NT2/D1 (cell line): Measurements from ENCODE around the gene FMC1.
A peak's percentile ranks its signal among the peaks of the same experiment; 100 is the strongest.

ENCODE experiments used
- DNase-seq: peaks from one replicate; pipeline ENCODE4 v3.0.0-alpha.2; 2011; ENCODE audit warnings: low read depth, low spot score
- H3K27me3 ChIP-seq: 2 replicates; pipeline ENCODE4 v1.6.0; 2011; ENCODE audit warnings: mild to moderate bottlenecking; ENCODE audit not compliant: insufficient read length, insufficient read depth
- H3K36me3 ChIP-seq: 2 replicates; pipeline ENCODE4 v1.6.1; 2011; ENCODE audit warnings: mild to moderate bottlenecking, low read length, mixed read lengths; ENCODE audit not compliant: insufficient read depth, insufficient read length
- H3K4me1 ChIP-seq: 2 replicates; pipeline ENCODE4 v1.5.1; 2011; ENCODE audit not compliant: insufficient read depth, insufficient read length
- H3K4me3 ChIP-seq: 2 replicates; pipeline ENCODE4 v1.5.1; 2011; ENCODE audit warnings: low read depth; ENCODE audit not compliant: insufficient read length
- H3K9ac ChIP-seq: 2 replicates; pipeline ENCODE4 v1.6.0; 2011; ENCODE audit warnings: low read depth; ENCODE audit not compliant: insufficient read length
- H3K9me3 ChIP-seq: 2 replicates; pipeline ENCODE4 v1.5.1; 2011; ENCODE audit warnings: mild to moderate bottlenecking, low read length; ENCODE audit not compliant: insufficient read depth
- SUZ12 ChIP-seq: IDR thresholded peaks from 2 replicates; pipeline ENCODE4 v1.6.1; 2011; ENCODE audit not compliant: insufficient read length, insufficient read depth; ENCODE audit errors: extremely low read depth
- YY1 ChIP-seq: IDR thresholded peaks from 2 replicates; pipeline ENCODE4 v1.6.1; 2011; ENCODE audit not compliant: insufficient read length, insufficient read depth
- ZNF274 ChIP-seq: IDR thresholded peaks from 2 replicates; pipeline ENCODE4 v1.6.1; 2011; ENCODE audit warnings: mild to moderate bottlenecking, low read depth, low read length

FMC1 gene

GRCh38 chr7:139341058-139341775, at the start of gene FMC1:
FMC1 (plus strand) TSS chr7:139341337; CDS start chr7:139341385, 48 bp downstream.
- Histone ChIP-seq H3K27me3 (no peaks in the 10 kb centered on the region), H3K36me3 (peaks cover 9% of the 10 kb centered on the region), H3K4me3 (peak within 1 kb of the TSS; percentile 96), H3K9me3 (no peaks in the 10 kb centered on the region), H3K4me1 (no peaks in the 10 kb centered on the region), H3K9ac (peak within 1 kb of the TSS; percentile 99)
- peak; percentile 89 for DNase-seq
- no peak for TF ChIP-seq SUZ12
- no peak for TF ChIP-seq YY1
- no peak for TF ChIP-seq ZNF274

GRCh38 chr7:139292821-139293220, 48.3 kb upstream of the FMC1 start:
- Histone ChIP-seq H3K27me3 (no peaks in the 10 kb centered on the region), H3K36me3 (peaks cover 7% of the 10 kb centered on the region), H3K4me1 (no peaks in the 10 kb centered on the region), H3K9me3 (no peaks in the 10 kb centered on the region), H3K4me3 (no peak overlapping the region), H3K9ac (no peak overlapping the region)
- DNase-seq = no peak
- TF ChIP-seq YY1 = no peak
- TF ChIP-seq ZNF274 = no peak
- no peak for TF ChIP-seq SUZ12

GRCh38 chr7:139293534-139293933, 47.6 kb upstream of the FMC1 start:
- H3K9ac ChIP-seq = no peak overlapping the region
- no peak for TF ChIP-seq YY1
- TF ChIP-seq ZNF274 = no peak
- TF ChIP-seq SUZ12 = no peak
- H3K27me3 ChIP-seq = no peaks in the 10 kb centered on the region
- peaks cover 3% of the 10 kb centered on the region for H3K36me3 ChIP-seq
- no peak for DNase-seq
- no peaks in the 10 kb centered on the region for H3K4me1 ChIP-seq
- H3K9me3 ChIP-seq = no peaks in the 10 kb centered on the region
- H3K4me3 ChIP-seq = no peak overlapping the region

GRCh38 chr7:139294241-139294640, 46.9 kb upstream of the FMC1 start:
- peaks cover 3% of the 10 kb centered on the region for H3K36me3 ChIP-seq
- DNase-seq = no peak
- H3K27me3 ChIP-seq = no peaks in the 10 kb centered on the region
- no peaks in the 10 kb centered on the region for H3K9me3 ChIP-seq
- H3K9ac ChIP-seq = no peak overlapping the region
- no peak overlapping the region for H3K4me3 ChIP-seq
- TF ChIP-seq YY1 (no peak), SUZ12 (no peak), ZNF274 (no peak)
- H3K4me1 ChIP-seq = no peaks in the 10 kb centered on the region

GRCh38 chr7:139294951-139295575, 46.1 kb upstream of the FMC1 start:
- no peak for DNase-seq
- TF ChIP-seq YY1 (no peak), SUZ12 (no peak), ZNF274 (no peak)
- no peaks in the 10 kb centered on the region for H3K27me3 ChIP-seq
- no peaks in the 10 kb centered on the region for H3K9me3 ChIP-seq
- H3K4me3 ChIP-seq = no peak overlapping the region
- H3K36me3 ChIP-seq = peaks cover 3% of the 10 kb centered on the region
- no peaks in the 10 kb centered on the region for H3K4me1 ChIP-seq
- H3K9ac ChIP-seq = no peak overlapping the region

GRCh38 chr7:139297795-139298194, 43.3 kb upstream of the FMC1 start:
- no peak overlapping the region for H3K9ac ChIP-seq
- peaks cover 5% of the 10 kb centered on the region for H3K36me3 ChIP-seq
- H3K4me3 ChIP-seq = no peak overlapping the region
- H3K9me3 ChIP-seq = no peaks in the 10 kb centered on the region
- H3K4me1 ChIP-seq = no peaks in the 10 kb centered on the region
- no peak for DNase-seq
- no peak for TF ChIP-seq YY1
- TF ChIP-seq SUZ12 = no peak
- TF ChIP-seq ZNF274 = no peak
- no peaks in the 10 kb centered on the region for H3K27me3 ChIP-seq

GRCh38 chr7:139299296-139299695, 41.8 kb upstream of the FMC1 start:
- no peaks in the 10 kb centered on the region for H3K27me3 ChIP-seq
- no peak for DNase-seq
- peaks cover 5% of the 10 kb centered on the region for H3K36me3 ChIP-seq
- TF ChIP-seq ZNF274 = no peak
- no peak for TF ChIP-seq SUZ12
- no peak for TF ChIP-seq YY1
- no peaks in the 10 kb centered on the region for H3K4me1 ChIP-seq
- H3K4me3 ChIP-seq = no peak overlapping the region
- no peak overlapping the region for H3K9ac ChIP-seq
- H3K9me3 ChIP-seq = no peaks in the 10 kb centered on the region
